C4-2B (cell line): ENCODE measurements around the gene LURAP1L.

Source experiments
- ZFX ChIP-seq: fragments of 450-650 bp; IDR thresholded peaks from 2 replicates; pipeline ENCODE4 v1.6.1; 2017
- TF ChIP-seq, protein P1 (sequence below): fragments of 450-650 bp; conservative IDR thresholded peaks from 2 replicates; pipeline ENCODE4 v1.5.1; 2017; ENCODE audit warnings: mild to moderate bottlenecking

GRCh38 chr9:12726795-12727194 is 48.0 kb upstream of the LURAP1L start:
- TF ChIP-seq, protein P1, sequence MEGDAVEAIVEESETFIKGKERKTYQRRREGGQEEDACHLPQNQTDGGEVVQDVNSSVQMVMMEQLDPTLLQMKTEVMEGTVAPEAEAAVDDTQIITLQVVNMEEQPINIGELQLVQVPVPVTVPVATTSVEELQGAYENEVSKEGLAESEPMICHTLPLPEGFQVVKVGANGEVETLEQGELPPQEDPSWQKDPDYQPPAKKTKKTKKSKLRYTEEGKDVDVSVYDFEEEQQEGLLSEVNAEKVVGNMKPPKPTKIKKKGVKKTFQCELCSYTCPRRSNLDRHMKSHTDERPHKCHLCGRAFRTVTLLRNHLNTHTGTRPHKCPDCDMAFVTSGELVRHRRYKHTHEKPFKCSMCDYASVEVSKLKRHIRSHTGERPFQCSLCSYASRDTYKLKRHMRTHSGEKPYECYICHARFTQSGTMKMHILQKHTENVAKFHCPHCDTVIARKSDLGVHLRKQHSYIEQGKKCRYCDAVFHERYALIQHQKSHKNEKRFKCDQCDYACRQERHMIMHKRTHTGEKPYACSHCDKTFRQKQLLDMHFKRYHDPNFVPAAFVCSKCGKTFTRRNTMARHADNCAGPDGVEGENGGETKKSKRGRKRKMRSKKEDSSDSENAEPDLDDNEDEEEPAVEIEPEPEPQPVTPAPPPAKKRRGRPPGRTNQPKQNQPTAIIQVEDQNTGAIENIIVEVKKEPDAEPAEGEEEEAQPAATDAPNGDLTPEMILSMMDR, result no peak
- TF ChIP-seq ZFX, result no peak
